ENCODE results near the gene CA9. TPM values are rescaled to one million over a fixed set of nuclear protein-coding genes. Genes with fewer than 3 reads are reported as not detected.

Gene CA9
- total RNA-seq, 1 donor from 2014 or later, result 1.1 TPM

- H3K27me3 Mint-ChIP-seq (ENCODE audit: low read depth), result no peaks in the 10 kb centered on the region
- H3K27ac Mint-ChIP-seq, result no peak overlapping the region
- H3K9me3 Mint-ChIP-seq, result no peaks in the 10 kb centered on the region
- no peak overlapping the region for H3K4me3 Mint-ChIP-seq
- peaks cover 34% of the 10 kb centered on the region for H3K36me3 Mint-ChIP-seq
- no peaks in the 10 kb centered on the region for H3K4me1 Mint-ChIP-seq
- TF ChIP-seq, protein P1, sequence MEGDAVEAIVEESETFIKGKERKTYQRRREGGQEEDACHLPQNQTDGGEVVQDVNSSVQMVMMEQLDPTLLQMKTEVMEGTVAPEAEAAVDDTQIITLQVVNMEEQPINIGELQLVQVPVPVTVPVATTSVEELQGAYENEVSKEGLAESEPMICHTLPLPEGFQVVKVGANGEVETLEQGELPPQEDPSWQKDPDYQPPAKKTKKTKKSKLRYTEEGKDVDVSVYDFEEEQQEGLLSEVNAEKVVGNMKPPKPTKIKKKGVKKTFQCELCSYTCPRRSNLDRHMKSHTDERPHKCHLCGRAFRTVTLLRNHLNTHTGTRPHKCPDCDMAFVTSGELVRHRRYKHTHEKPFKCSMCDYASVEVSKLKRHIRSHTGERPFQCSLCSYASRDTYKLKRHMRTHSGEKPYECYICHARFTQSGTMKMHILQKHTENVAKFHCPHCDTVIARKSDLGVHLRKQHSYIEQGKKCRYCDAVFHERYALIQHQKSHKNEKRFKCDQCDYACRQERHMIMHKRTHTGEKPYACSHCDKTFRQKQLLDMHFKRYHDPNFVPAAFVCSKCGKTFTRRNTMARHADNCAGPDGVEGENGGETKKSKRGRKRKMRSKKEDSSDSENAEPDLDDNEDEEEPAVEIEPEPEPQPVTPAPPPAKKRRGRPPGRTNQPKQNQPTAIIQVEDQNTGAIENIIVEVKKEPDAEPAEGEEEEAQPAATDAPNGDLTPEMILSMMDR (IDR thresholded peaks at IDR 0.05; ENCODE audit: unreplicated experiment), result no peak
- DNase-seq (ENCODE audit: low spot score in 2 of 2, unreplicated experiment in 2 of 2), result no peak
Measured at GRCh38 chr9:35700031-35700430, 26.3 kb downstream of the CA9 start.

DNA sequence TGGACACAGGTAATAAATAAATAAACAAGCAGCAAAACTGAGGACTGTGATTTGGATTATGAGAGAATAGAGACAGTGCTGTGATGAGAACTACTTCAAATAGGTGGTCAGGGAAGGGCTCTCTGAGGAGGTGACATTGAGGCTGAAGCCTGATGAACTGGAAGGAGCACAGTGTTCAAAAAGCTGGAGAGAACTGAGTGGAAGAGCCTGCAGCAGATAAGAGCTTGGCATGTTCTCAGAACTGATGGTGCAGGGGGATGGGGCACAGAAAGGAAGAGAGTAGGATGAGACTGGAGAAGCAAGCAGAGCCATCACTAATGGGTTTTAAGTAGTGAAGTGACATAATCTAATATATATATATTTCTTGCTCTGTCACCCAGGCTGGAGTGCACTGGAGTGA lies 27.2 kb downstream of the CA9 start:
- no peaks in the 10 kb centered on the region for H3K27me3 Mint-ChIP-seq (ENCODE audit: low read depth)
- H3K9me3 Mint-ChIP-seq, result no peaks in the 10 kb centered on the region
- H3K27ac Mint-ChIP-seq, result no peak overlapping the region
- TF ChIP-seq, protein P1 (IDR thresholded peaks at IDR 0.05; ENCODE audit: unreplicated experiment), result no peak
- DNase-seq (ENCODE audit: low spot score in 2 of 2, unreplicated experiment in 2 of 2), result no peak
- no peaks in the 10 kb centered on the region for H3K4me1 Mint-ChIP-seq
- H3K36me3 Mint-ChIP-seq, result peaks cover 37% of the 10 kb centered on the region
- no peak overlapping the region for H3K4me3 Mint-ChIP-seq

DNA sequence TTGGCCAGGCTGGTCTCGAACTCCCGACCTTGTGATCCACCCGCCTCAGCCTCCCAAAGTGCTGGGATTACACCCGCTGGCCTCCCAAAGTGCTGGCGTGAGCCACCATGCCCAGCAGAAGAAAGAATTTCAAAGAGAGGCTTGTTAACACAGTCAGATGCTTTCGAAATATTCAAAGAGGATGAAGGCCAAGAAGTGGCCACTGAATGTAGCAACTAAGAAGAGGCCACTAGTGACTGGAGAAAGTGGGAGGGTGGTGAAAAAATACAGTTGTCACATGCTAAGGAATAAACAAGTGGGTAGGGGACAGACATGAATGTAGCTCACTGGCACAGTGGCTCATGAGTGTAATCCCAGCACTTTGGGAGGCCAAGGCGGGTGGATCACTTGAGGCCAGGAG lies 29.0 kb downstream of the CA9 start:
- Mint-ChIP-seq H3K36me3 (peaks cover 43% of the 10 kb centered on the region), H3K27me3 (ENCODE audit: low read depth) (no peaks in the 10 kb centered on the region), H3K9me3 (no peaks in the 10 kb centered on the region), H3K27ac (no peak overlapping the region), H3K4me1 (no peaks in the 10 kb centered on the region), H3K4me3 (no peak overlapping the region)
- no peak for DNase-seq (ENCODE audit: low spot score in 2 of 2, unreplicated experiment in 2 of 2)
- TF ChIP-seq, protein P1 (IDR thresholded peaks at IDR 0.05; ENCODE audit: unreplicated experiment), result no peak

- TF ChIP-seq, protein P1 (IDR thresholded peaks at IDR 0.05; ENCODE audit: unreplicated experiment), result no peak
- H3K36me3 Mint-ChIP-seq, result peaks cover 48% of the 10 kb centered on the region
- H3K27me3 Mint-ChIP-seq (ENCODE audit: low read depth), result no peaks in the 10 kb centered on the region
- H3K27ac Mint-ChIP-seq, result no peak overlapping the region
- H3K4me1 Mint-ChIP-seq, result no peaks in the 10 kb centered on the region
- no peak overlapping the region for H3K4me3 Mint-ChIP-seq
- H3K9me3 Mint-ChIP-seq, result no peaks in the 10 kb centered on the region
- no peak for DNase-seq (ENCODE audit: low spot score in 2 of 2, unreplicated experiment in 2 of 2)
Measured at GRCh38 chr9:35703906-35704672, 30.4 kb downstream of the CA9 start.

DNA sequence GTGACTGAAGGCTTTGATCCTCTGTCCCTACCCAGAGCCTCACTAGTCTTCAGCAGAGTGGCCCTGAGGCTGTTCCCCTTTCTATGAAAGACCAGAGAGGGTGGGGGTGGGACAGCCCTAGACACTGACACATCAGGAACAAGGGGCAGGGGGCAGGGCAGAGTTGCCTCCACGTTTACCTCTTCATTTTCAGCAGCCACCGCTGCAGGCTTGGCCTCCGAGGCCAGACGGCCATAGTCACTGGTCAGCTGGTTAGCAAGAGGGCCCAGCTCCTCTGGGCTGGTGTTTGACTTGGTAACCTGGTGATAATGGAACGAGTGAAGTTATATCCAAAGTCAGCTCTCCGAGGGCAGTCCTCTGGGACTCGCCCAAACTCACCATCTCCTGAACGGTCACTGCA lies 31.6 kb downstream of the CA9 start:
- peaks cover 54% of the 10 kb centered on the region for H3K36me3 Mint-ChIP-seq

More for the DNA sequence above, 31.6 kb downstream of the CA9 start:
- no peak for DNase-seq (ENCODE audit: low spot score in 2 of 2, unreplicated experiment in 2 of 2)
- no peaks in the 10 kb centered on the region for H3K4me1 Mint-ChIP-seq
- no peaks in the 10 kb centered on the region for H3K27me3 Mint-ChIP-seq (ENCODE audit: low read depth)
- H3K4me3 Mint-ChIP-seq, result no peak overlapping the region
- H3K9me3 Mint-ChIP-seq, result no peaks in the 10 kb centered on the region
- H3K27ac Mint-ChIP-seq, result no peak overlapping the region
- TF ChIP-seq, protein P1 (IDR thresholded peaks at IDR 0.05; ENCODE audit: unreplicated experiment), result no peak
